K562 (cell line): Measurements from ENCODE around the gene NQO2. TPM values are rescaled to one million over a fixed set of nuclear protein-coding genes. Genes with fewer than 3 reads are reported as not detected.
A peak's percentile ranks its signal among the peaks of the same experiment; 100 is the strongest.

Experiments
- CEBPB ChIP-seq: fragments of 450-650 bp; IDR thresholded peaks from 2 replicates; pipeline ENCODE4 v1.6.1; 2016; ENCODE audit warnings: missing genetic modification characterization, missing compliant biosample characterization
- CHCHD3 ChIP-seq: fragments of 250-450 bp; sonication (Bioruptor Pico); IDR thresholded peaks from 2 replicates; pipeline ENCODE4 v2.1.2; 2022; ENCODE audit warnings: mild to moderate bottlenecking
- MED1 ChIP-seq: sonication (generic); formaldehyde crosslinking; IDR thresholded peaks from 2 replicates; pipeline ENCODE4 v1.8.1; 2023; ENCODE audit warnings: missing genetic modification reagents, borderline replicate concordance
- MLLT1 ChIP-seq, 2 experiments: fragments of 450-650 bp; IDR thresholded peaks; 2 replicates each; pipeline ENCODE4 v1.6.1; 2016
- MYC ChIP-seq, 2 experiments: fragments of 250-450 bp in 1 of 2; sonication (Bioruptor Pico) in 1 of 2; IDR thresholded peaks; 2 replicates each; pipeline versions ENCODE4 v1.5.1 to v1.6.1; 2012 to 2021; ENCODE audit warnings: low read depth in 2 of 2, borderline replicate concordance in 1 of 2, improper control_type of control experiment in 1 of 2, low read length in 1 of 2, mild to moderate bottlenecking in 1 of 2, moderate library complexity in 1 of 2
- NFRKB ChIP-seq: fragments of 450-650 bp; IDR thresholded peaks from 2 replicates; pipeline ENCODE4 v1.6.1; 2016; ENCODE audit warnings: low read depth
- TEAD2 ChIP-seq: fragments of 450-650 bp; IDR thresholded peaks from 2 replicates; pipeline ENCODE4 v1.6.1; 2016; ENCODE audit warnings: missing genetic modification characterization, control low read depth, missing compliant biosample characterization
- TEAD4 ChIP-seq, 2 experiments: sonication (generic) in 1 of 2; formaldehyde crosslinking in 1 of 2; IDR thresholded peaks; 2 replicates each; pipeline versions ENCODE4 v1.6.1 to v1.8.0; 2012 to 2022; ENCODE audit warnings: borderline replicate concordance in 1 of 2, inconsistent platforms in 1 of 2, low read length in 1 of 2, mild to moderate bottlenecking in 1 of 2, missing genetic modification reagents in 1 of 2
- ZNF175 ChIP-seq: fragments of 200-800 bp; sonication (Bioruptor generic); IDR thresholded peaks from 2 replicates; pipeline ENCODE4 v1.6.1; 2016; ENCODE audit warnings: low read depth, mild to moderate bottlenecking, missing genetic modification characterization, missing compliant biosample characterization
- ZNF184 ChIP-seq: sonication (generic); formaldehyde crosslinking; IDR thresholded peaks from 2 replicates; pipeline ENCODE4 v1.5.0; 2020; ENCODE audit warnings: missing genetic modification reagents
- ZNF395 ChIP-seq: fragments of 200-800 bp; sonication (Bioruptor generic); IDR thresholded peaks from 2 replicates; pipeline ENCODE4 v1.6.1; 2017; ENCODE audit warnings: missing genetic modification characterization, missing compliant biosample characterization
- ZNF407 ChIP-seq: fragments of 450-650 bp; IDR thresholded peaks from 2 replicates; pipeline ENCODE4 v1.6.1; 2016; ENCODE audit warnings: low read depth
- ZNF551 ChIP-seq: fragments of 250-450 bp; sonication (Bioruptor Pico); IDR thresholded peaks from 2 replicates; pipeline ENCODE4 v1.5.0; 2021; ENCODE audit warnings: mild to moderate bottlenecking, moderate library complexity
- polyA plus RNA-seq, 8 experiments: library from polyadenylated mRNA; depleted of rRNA in 4 of 8; stranded (reverse) in 5 of 8; unstranded in 3 of 8; fragments of >200 nt; fragmentation: Nextera tagmentation in 2 of 8; fragmentation: Illumina TruSeq in 1 of 8; extraction: Ambion mirVana in 2 of 8; extraction: Trizol in 1 of 8; gene quantifications; 2 replicates each; pipeline versions ENCODE4 v1.2.1 to v1.2.3, GENCODE V29; 2011 to 2014; ENCODE audit warnings: inconsistent platforms in 1 of 8, missing spikeins in 1 of 8
- total RNA-seq, 7 experiments: library from RNA; depleted of rRNA in 6 of 7; stranded (reverse); fragments of >200 nt in 6 of 7; fragmentation: Illumina TruSeq in 2 of 7; extraction: Trizol in 2 of 7; gene quantifications; 2 replicates each; pipeline versions ENCODE4 v1.2.1 to v1.2.3, GENCODE V29; 2011 to 2021; ENCODE audit warnings: low replicate concordance in 1 of 7
- TF ChIP-seq, protein P1 (sequence below): fragments of 450-650 bp; IDR thresholded peaks from 2 replicates; pipeline ENCODE4 v1.6.1; 2017; ENCODE audit warnings: antibody characterized with exemption

The NQO2 gene
- total and polyA plus RNA-seq, 9 of the 15 experiments (the other 6 are each of a cell fraction or from before 2014, with no cell fraction given), result 54.6 to 214 (median 116) TPM

GRCh38 chr6:2952557-2953095 lies 47.1 kb upstream of the NQO2 start (continued):
- TF ChIP-seq ZNF184 (CRISPR knock-in tag) (no peak), TEAD2 (tag) (no peak), ZNF395 (CRISPR knock-in tag) (no peak), CHCHD3 (no peak), MLLT1 (IDR thresholded peaks at IDR 0.05) (peak in 1 of 2 experiments; percentile 92; a peak in 2 of 4 replicates), MYC (IDR thresholded peaks at IDR 0.05; ENCODE audit: low read depth, low read length) (peak; percentile 76), MYC (CRISPR knock-in tag; IDR thresholded peaks at IDR 0.05; ENCODE audit: borderline replicate concordance, low read depth) (no peak), ZNF175 (CRISPR knock-in tag) (no peak), NFRKB (no peak), ZNF407 (no peak), ZNF551 (no peak), MED1 (CRISPR knock-in tag) (no peak), TEAD4 (IDR thresholded peaks at IDR 0.05; ENCODE audit: low read length) (peak; percentile 25; the same call in 1 of the 2 replicates), TEAD4 (CRISPR knock-in tag; IDR thresholded peaks at IDR 0.05; ENCODE audit: borderline replicate concordance) (no peak), CEBPB (tag) (no peak)
- TF ChIP-seq, protein P1, sequence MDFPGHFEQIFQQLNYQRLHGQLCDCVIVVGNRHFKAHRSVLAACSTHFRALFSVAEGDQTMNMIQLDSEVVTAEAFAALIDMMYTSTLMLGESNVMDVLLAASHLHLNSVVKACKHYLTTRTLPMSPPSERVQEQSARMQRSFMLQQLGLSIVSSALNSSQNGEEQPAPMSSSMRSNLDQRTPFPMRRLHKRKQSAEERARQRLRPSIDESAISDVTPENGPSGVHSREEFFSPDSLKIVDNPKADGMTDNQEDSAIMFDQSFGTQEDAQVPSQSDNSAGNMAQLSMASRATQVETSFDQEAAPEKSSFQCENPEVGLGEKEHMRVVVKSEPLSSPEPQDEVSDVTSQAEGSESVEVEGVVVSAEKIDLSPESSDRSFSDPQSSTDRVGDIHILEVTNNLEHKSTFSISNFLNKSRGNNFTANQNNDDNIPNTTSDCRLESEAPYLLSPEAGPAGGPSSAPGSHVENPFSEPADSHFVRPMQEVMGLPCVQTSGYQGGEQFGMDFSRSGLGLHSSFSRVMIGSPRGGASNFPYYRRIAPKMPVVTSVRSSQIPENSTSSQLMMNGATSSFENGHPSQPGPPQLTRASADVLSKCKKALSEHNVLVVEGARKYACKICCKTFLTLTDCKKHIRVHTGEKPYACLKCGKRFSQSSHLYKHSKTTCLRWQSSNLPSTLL, result no peak
